Erythroblast (primary cell): ENCODE data around the gene FAM185A.
"Not testable (repeated sequence)": the region's sequence is repeated elsewhere in the genome, so short reads cannot be mapped to it uniquely, and the experiment has no call there.

ENCODE experiments used
- GATA1 ChIP-seq: IDR thresholded peaks from 2 replicates; pipeline ENCODE4 v1.6.1; 2011; ENCODE audit warnings: low read depth, mild to moderate bottlenecking, control low read depth, low read length, moderate library complexity
- POLR2A ChIP-seq: IDR thresholded peaks from 2 replicates; pipeline ENCODE4 v1.6.1; 2011; ENCODE audit warnings: mild to moderate bottlenecking, low read length

GRCh38 chr7:102742002-102742771, 6.6 kb upstream of the FAM185A start:
- TF ChIP-seq POLR2A, GATA1: not testable (repeated sequence)
